GM18858 (cell line): ENCODE measurements around the gene GLRA3.
"Not testable (repeated sequence)": the region's sequence is repeated elsewhere in the genome, so short reads cannot be mapped to it uniquely, and the experiment has no call there.

Source experiments
- ATAC-seq: cut with Tn5 transposase; IDR thresholded peaks from one replicate; pipeline ENCODE4 v1.9.1; 2021; ENCODE audit not compliant: unreplicated experiment

Gene GLRA3

DNA sequence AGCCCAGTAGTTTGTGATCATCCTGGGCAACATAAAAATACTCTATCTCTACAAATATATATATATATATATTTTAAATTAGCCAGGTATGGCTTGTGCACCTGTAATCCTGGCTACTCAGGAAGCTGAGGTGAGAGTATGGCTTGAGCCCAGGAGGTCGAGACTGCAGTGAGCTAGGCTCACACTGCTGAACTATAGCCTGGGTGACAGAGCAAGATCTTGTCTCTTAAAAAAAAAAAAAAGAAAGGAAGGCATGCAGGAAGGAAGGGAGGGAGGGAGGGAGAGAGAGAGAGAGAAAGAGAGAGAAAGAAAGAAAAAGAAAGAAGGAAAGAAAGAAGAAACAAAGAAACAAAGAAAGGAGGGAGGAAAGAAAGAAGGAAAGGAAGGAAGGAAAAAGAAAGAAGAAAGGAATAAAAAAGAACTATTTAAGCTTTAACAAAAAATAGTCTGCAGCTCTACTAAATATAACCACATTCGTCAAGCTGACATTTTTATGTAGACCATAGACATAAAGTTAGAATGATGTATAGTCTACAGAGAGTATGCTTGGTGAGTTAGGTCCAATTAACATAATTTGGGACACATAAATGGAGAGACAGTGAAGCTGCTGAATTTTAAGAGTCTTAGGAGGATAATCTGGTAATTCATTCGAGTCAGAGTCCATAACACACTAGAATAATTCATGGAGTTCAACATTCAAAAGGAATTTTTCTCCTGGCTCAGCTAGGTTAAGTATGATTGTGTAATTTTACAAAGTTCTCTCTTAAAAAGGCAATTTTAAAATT is 111.9 kb downstream of the GLRA3 start:
- ATAC-seq = no peak

DNA sequence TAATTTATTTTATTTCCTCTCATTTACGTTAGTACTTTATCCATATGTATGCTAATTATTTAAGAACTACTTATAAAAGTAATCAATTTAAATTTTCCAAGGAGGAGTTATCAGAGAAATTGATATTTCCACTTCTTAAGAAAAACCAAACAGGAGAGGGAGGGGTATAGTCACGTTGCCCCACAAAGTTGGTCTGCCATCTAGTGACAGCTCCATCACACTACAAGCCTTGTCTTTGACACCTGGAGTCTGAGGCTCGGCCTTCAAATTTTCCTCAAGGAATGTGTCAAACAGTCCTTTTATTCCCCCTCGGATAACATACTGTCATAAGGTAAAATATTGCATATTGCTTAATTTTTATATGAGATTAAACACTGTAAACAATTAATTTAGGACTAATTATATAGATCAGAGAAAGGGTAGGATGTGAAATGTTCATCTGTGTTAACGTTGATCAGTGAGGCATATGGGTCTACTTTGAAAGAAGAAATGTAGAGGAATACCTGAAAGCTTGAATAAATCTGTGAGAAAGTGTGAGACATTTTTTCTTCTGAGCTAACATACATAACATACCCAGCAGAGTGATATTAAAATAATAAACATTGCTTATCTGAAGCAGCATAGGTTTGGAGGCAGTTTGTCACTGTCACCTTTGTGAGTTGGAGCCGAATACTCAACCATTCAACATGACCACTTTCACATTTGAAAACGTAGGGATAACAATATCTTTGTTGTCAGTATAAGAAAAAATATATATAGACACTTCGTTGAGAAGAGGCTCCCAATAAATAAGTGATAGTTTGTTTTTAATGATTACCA is 114.4 kb downstream of the GLRA3 start:
- ATAC-seq = peak; percentile 91

DNA sequence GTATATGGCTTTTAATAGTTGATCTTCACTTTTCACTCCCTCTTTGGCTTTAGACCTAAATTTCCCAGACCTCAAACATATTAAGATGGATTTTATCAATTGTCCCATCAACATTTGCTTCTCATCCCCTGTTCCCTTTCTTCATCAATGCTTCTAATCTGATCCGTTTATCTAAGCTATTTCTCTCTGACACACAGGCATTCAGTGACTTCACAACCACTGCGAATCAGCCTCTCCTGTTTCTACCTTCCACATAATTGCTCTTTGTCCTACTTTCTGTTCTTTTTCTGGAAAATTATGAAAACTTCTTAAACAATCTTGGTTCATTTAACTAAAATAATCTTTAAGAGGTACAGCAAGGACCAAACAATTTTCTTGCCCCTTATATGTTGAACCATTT is 115.2 kb downstream of the GLRA3 start:
- ATAC-seq = no peak

DNA sequence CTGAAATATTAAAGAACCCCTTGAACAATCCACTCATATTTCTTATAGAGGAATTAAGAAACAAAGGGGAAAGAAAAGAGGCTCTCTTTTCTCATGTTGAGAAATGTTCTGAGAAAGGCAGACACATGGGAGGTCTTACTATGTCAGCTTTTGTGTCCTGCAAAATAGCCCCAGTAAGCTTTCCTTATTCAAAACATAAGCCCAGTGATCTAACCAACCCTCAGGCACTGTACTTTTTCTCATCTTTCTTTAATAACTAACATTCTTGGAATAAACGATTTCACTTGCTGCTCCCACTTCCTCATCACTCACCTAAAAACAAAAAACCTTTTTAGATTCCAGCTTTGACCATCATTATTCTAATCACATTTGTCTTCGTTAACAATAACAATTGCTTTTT is 115.9 kb downstream of the GLRA3 start:
- no peak for ATAC-seq

DNA sequence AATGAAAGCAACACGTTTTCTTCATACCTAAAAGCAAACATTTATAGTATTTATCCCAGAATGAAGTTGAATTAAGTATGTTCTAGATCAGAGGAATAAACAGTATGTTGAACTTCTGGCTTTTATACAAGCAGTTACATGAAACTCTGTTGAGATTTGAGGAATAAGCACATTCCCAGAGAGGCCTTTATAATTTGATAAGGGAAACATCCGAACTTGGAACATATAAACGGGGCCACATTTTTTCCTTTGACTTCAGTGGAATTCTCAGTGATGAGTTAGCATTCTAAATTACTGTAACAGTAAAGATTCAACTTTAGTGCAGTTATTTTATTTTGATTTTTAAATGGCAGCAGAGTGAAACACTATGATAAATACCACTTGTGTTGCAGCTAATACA is 119.5 kb downstream of the GLRA3 start:
- ATAC-seq = no peak

DNA sequence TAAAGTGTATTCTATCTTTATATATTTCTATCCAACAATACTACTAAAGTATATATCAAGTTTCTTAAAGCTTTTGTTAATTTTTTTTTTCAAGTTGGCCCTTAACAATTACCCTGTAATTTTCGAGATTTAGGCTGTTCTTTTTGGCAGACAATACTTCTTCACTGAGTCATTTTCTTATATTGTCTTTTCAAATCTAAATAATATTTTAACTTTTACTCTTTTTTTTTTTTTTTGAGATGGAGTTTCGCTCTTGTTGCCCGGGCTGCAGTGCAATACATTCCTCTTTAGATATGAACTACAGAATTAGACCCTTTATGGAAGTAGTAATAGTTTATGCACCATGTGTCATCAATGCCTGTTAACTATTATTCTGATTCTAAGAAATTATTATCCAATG is 120.7 kb downstream of the GLRA3 start:
- no peak for ATAC-seq

DNA sequence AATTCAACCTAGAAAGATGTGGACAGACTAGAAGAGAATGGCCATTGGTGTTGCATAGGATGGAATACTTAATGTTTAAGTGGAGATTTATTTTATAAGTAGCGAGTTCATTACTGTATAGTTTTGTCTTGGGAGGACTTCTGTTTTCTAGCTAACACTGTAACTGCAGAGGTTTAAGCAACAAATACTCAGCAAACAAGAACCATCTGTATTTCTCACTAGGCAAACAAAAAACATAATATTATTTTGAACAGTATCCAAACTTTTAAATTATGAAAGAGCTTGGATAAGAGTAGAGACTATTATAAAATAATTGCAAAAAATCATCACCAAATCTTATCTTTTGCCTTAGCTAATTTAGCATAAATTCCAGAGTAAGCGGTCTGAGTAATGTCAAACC is 121.1 kb downstream of the GLRA3 start:
- no peak for ATAC-seq

DNA sequence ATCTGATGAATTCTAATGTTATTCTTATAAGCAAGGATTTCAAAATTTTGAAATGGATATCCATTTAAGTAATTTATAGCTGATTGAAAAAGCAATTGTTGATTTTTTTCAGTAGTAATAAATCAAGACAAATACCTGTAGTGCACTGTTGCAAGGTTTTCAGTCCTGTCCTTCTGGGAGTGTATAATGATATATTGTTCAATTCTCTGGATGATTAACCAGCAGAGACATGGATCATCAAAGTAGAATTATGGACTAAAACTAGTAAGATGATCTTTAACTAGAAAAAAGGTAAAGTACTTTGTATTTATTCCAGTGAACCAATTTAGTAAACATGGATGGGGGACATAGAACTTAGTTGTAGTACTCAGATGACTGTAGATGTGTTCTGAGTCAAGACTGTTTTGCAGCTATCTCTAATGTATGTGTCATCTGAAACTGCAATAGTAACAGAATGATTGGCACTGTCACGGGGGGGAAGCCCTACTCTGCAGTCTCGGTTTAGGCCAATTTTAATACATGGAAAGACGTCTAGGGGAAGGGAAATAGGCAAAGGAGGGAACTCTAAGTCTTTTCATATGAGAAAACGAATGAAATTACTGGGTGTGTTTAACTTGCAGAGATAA is 121.9 kb downstream of the GLRA3 start:
- peak; percentile 100 for ATAC-seq

DNA sequence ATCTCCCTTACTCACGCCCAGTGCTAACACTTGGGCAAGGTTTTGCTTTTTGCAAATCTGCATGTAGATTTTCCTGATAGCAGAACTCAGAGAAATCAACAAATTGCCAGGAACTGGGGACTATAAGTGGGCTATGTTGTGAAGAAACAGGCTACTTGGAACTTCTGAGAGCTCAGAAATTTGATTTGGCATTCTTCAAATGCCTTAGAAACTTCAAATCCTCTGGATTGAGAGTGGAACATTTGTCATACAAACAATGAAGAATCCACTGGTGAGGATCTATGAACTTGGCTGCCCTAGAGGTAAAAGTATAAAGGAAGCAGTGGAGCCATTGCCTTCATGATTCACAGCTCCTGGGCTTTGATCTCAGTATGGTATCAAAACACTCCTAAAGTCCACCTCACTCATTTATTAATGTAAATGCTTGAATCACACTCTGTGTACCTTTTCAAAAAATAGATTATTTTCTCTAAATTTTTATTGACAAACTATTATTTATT is 126.0 kb downstream of the GLRA3 start:
- ATAC-seq = no peak

DNA sequence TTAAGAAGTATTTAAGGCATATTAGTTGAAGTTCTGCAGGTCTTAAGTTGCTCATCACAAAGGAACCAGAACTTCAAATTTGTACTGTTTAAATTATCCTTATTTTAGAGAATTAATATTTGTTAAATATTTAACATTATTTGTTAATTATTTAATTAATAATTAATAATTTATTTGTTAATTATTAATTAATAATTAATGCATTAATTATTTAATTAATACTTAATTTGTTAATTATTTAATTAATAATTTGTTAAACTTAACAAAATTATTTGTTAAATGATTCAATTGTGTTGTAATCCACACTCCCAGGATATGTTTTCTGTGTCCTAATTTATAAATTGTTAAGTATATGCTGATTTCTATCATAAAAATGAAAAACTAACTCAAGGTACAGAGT is 129.4 kb downstream of the GLRA3 start:
- ATAC-seq = no peak

DNA sequence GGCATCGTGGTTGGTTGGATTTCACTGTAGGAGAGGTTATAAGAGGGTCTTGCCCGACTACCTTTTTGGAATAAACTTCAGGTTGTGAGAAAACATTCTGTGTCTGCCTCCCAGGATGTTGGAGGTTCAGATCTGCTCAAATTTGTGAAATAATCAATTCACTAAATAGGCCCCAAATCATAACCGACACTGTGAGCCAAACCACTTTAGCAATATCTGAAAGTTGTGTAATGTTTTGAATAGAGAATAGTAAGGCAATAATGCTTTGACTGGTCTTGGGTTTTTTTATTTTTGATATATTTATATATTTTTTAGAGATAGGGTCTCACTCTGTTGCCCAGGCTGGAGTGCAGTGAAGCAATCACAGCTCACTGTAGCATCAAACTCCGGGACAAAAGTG is 131.2 kb downstream of the GLRA3 start:
- no peak for ATAC-seq

DNA sequence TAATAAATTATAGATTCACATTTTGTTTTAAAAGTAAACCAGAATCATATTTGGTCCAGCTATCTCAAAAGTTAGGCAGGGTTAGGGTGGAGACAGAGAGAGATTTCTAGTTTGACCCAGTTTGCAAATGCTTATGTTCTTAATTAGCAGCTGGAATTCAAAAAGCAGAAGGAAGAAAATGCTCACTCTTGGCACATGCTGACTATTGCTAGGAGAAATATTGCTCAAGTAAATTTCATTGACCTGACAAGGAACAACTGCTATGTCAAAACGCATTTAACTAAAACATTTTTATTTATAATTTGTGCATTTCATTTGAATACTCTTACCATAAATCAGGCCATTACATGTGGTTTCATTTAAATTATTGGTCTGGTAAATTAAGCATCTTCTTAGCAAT is 131.8 kb downstream of the GLRA3 start:
- no peak for ATAC-seq

DNA sequence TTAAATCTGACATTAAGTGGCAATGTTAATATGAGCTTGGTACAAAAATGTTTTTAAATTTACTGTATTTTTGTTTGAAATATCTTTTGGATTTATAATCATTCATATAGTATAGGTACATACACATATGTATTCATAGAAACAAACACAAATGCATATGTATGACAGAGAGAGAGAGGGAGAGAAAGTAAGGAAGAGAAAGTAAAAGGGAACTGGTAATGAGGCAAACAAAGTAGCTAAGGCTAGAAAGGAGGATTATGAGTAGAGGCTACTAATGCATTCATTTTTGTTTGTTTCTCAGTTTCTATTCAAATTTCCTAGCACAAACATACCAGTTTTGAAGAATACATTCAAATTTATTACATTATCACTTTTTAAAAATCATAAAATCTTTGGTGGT is 132.4 kb downstream of the GLRA3 start:
- no peak for ATAC-seq

DNA sequence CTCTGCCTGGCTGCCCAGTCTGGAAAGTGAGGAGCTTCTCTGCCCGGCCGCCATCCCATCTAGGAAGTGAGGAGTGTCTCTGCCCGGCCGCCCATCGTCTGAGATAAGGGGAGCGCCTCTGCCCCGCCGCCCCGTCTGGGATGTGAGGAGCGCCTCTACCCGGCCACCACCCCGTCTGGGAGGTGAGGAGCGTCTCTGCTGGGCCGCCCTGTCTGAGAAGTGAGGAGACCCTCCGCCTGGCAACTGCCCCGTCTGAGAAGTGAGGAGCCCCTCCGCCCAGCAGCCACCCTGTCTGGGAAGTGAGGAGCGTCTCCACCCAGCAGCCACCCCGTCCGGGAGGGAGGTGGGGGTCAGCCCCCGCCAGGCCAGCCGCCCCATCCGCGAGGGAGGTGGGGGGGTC is 137.2 kb downstream of the GLRA3 start:
- not testable (repeated sequence) for ATAC-seq

DNA sequence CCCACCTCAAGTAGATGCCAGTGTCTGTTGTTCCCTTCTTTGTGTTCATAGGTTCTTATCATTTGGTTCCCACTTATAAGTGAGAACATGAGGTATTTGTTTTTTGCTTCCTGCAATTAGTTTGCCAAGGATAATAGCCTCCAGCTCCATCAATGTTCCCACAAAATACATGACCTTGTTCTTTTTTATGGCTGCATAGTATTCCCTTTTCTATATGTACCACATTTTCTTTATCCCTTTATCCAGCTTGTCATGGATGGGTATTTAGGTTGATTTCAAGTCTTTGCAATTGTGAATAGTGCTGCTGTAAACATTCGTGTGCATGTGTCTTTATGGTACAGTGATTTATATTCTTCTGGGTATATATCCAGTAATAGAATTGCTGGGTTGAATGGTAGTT is 138.4 kb downstream of the GLRA3 start:
- ATAC-seq = no peak

DNA sequence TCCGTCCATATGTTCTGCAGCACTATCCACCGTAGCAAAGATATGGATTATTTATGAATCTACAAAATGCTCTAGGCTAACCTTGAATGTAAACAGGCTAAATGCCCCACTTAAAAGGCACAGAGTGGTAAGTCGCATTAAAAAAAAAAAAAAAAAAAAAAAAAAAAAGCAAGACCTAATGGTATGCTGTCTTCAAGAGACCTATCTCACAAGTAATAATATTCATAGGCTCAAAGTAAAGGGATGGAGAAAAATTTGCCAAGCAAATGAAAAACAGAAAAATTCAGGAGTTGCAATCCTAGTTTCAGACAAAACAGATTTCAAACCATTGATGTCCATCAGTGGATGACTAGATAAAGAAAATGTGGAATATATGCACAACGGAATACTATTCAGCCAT is 139.4 kb downstream of the GLRA3 start:
- no peak for ATAC-seq

DNA sequence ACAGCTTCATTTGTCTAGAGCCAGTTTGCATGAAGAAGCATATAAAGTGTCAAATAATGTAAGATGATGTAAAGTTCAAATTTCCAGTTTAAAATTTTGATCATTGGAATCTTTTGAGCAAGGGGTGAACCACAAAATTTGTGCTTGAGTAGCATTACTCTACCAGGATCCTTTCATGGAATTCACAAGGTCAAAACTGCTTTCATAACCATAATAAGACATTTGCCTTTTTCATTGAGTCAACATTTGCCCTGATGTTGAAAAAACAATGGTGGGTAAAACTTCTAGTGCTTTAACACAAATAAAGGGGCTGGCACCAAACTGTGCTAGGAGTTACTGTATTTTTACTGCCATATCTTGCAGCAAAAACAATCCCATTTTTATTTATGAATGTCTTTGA is 142.2 kb downstream of the GLRA3 start:
- no peak for ATAC-seq

DNA sequence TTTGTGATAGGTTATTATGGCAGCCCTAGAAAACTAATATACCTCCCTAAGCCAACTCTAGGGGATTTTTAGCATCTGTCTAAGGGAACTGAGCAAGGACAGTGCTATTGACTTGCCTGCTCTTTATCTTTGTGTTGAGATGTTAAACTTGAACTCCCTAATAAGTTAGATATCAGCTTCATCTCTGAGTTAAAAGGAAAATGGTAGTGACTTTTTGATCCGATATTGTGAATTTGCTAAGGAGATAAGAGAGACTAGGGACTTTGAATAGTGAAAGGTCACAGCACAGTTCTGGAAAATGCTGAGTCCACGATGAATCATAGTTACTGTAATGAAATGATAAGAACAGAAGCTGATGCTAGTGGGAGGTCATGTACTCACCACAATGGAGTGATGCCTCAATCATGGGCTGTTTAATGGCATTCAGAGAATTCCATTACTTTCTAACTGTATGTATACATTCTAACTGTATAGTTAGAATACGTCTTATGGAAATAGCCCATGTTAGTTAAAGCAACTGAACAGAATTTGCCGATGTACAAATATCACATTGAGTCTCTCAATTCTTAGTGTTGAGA is 147.2 kb downstream of the GLRA3 start:
- ATAC-seq = no peak

DNA sequence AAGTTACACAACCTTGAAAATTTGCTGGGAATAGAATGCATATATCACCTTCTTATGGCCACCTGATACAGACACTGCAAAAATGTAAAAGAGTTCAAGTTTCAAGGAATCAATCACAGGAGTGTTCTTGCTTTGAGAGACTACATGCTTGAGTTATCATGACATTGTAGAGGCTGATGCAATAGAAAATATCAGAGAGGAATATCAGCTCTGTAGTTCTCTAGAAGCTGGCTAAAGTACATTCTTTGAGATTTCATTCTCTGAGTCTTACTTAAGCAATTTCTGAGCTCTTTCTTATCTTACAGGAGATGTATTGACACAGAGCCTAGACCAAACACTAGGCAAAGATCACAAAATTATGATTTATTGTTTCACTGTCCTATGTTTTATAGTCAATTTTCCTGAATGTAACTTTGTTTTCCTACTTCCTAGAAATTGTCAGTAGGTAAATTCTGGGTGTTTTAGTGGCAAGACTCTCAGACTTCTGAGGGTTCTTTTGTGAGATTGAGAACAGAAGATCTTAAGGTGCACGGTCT is 154.7 kb downstream of the GLRA3 start:
- no peak for ATAC-seq

DNA sequence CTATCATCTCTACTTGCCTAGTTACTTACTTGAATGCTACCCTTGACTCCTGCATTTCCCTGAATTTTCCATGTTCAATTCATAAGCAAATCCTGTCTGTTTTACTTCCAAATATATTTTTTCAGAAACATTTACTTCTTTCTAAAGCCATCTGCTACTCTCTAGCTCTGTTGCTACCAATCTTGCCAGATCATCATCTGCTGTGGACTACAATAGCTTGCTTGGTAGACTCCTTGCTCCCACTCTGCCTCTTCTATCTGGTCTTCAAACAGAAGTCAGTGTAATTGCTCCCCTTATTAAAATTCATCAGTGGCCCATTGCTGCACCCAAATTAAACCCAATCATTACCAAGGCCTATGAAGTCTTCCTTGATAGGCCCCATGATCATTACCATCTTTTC is 155.2 kb downstream of the GLRA3 start:
- ATAC-seq = no peak

DNA sequence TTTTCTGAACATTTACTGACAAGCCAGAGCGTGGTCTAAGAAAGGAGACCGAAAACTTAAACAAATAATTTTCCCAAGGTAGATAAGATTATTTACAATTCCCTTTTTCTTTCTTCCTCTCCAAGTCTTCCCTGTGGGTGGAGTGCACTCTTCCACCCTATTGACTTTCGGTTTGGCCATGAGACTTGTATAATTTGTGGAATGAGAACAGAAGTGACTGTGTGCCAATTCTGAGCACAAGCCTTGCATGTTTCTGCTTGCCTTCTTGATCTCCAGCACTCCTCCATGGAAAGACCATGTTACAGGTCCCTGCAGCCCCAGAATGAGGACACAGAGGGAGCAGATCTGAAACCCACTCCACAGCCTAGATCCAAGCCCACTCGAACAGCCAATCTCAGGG is 156.8 kb downstream of the GLRA3 start:
- no peak for ATAC-seq
